Vagina (tissue), 2 donors: ENCODE measurements around the gene FABP7. TPM values are rescaled to one million over a fixed set of nuclear protein-coding genes. Genes with fewer than 3 reads are reported as not detected.

Experiments
- DNase-seq, 2 donors: peaks; one replicate each; pipeline ENCODE4 v3.0.0-alpha.2; 2017; ENCODE audit errors: extremely low spot score in 2 of 2
- H3K27ac ChIP-seq: fragments of 200-600 bp; sonication (generic); one replicate; pipeline ENCODE4 v1.5.1; 2019
- H3K27me3 ChIP-seq: fragments of 200-600 bp; sonication (generic); one replicate; pipeline ENCODE4 v1.5.1; 2019
- H3K36me3 ChIP-seq, 2 donors: fragments of 200-600 bp; sonication (generic); one replicate each; pipeline ENCODE4 v1.5.1; 2017 to 2019
- H3K4me1 ChIP-seq: fragments of 200-600 bp; sonication (generic); one replicate; pipeline ENCODE4 v1.5.1; 2019
- H3K4me3 ChIP-seq, 2 donors: fragments of 200-600 bp; sonication (generic); 1 replicate in 1 of 2; 2 replicates in 1 of 2; pipeline ENCODE4 v1.5.1; 2016 to 2019
- H3K9me3 ChIP-seq: fragments of 200-600 bp; sonication (generic); one replicate; pipeline ENCODE4 v1.5.1; 2019
- CTCF ChIP-seq, 3 experiments: fragments of 450-650 bp in 2 of 3; fragments of 200-600 bp in 1 of 3; sonication (generic) in 1 of 3; IDR thresholded peaks; one replicate each; pipeline ENCODE4 v1.5.1; 2017 to 2019; ENCODE audit warnings: antibody characterized with exemption in 3 of 3, mild to moderate bottlenecking in 2 of 3, moderate library complexity in 2 of 3
- POLR2A ChIP-seq, 2 donors: fragments of 450-650 bp; IDR thresholded peaks; one replicate each; pipeline ENCODE4 v1.6.1; 2017; ENCODE audit warnings: antibody characterized with exemption in 2 of 2, mild to moderate bottlenecking in 2 of 2, moderate library complexity in 2 of 2
- POLR2AphosphoS5 ChIP-seq, 2 donors: sonication (generic); formaldehyde crosslinking; IDR thresholded peaks; one replicate each; pipeline ENCODE4 v1.9.0; 2017; ENCODE audit warnings: antibody characterized with exemption in 2 of 2, mild to moderate bottlenecking in 2 of 2, low read depth in 1 of 2; ENCODE audit not compliant: insufficient read depth in 1 of 2
- intact Hi-C: fragments of 100-400 bp; cut with DNase I; formaldehyde crosslinking; loops from one replicate; pipeline ENCODE4 v1.15.1; 2023
- total RNA-seq: library from RNA; depleted of rRNA; stranded (reverse); fragments of >200 nt; gene quantifications from one replicate; pipeline ENCODE4 v1.2.3, GENCODE V29; 2016

Gene FABP7
- total RNA-seq, 1 donor from 2014 or later: not detected

DNA sequence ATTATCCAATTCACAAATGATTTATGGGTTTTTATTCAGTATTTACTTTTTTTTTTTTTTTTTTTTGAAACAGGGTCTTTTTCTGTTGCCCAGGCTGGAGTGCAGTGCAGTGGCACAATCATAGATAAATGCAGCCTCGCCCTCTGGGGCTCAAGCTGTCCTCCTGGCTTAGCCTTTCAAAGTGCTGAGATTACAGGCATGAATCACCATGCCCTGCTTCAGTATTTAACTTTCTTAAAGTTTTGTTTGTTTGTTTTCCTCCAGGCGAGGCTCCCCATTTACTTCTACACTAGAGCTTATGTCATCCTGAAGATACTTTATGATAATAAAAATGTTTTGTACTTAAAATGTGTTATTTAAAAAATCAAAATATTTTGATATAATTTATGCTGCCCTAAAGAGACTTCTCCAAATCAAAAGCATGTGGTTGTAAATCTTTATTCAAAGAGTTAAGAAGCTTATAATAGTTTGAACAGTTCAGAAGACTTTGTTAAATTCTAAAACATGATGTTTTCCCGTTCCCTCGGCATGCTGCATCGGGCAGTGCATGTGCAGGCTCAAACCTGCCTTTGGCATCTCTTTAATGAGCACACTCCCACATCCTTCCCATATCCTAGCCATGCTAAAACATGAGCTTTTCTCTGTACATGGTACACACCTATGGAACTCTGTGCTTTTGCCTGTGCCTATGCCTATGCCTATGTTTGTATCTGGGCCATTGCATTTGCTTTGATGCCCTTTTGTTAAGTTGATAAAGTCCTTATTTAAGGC, 20.6 kb downstream of the FABP7 start:
- Histone ChIP-seq H3K27ac (peak overlapping the region; percentile 65), H3K27me3 (no peaks in the 10 kb centered on the region), H3K4me3 (no peak overlapping the region), H3K36me3 (peaks cover 0 to 11% of the 10 kb centered on the region in 2 donors), H3K9me3 (no peaks in the 10 kb centered on the region), H3K4me1 (peaks cover 77% of the 10 kb centered on the region)
- no peak for DNase-seq
- TF ChIP-seq POLR2AphosphoS5 (IDR thresholded peaks at IDR 0.05; ENCODE audit: insufficient read depth in 1 of 2, low read depth in 1 of 2) (peak in 1 of 2 donors; percentile 25), POLR2A (IDR thresholded peaks at IDR 0.05) (no peak)
- intact Hi-C loops: no loop called here

- Histone ChIP-seq H3K27me3 (no peaks in the 10 kb centered on the region), H3K4me3 (no peak overlapping the region), H3K4me1 (peaks cover 70% of the 10 kb centered on the region), H3K9me3 (no peaks in the 10 kb centered on the region), H3K27ac (peak overlapping the region; percentile 65), H3K36me3 (peaks cover 0 to 19% of the 10 kb centered on the region in 2 donors)
- intact Hi-C loops: no loop called here
- TF ChIP-seq CTCF (IDR thresholded peaks at IDR 0.05) (no peak), POLR2A (IDR thresholded peaks at IDR 0.05) (no peak), POLR2AphosphoS5 (IDR thresholded peaks at IDR 0.05; ENCODE audit: insufficient read depth in 1 of 2, low read depth in 1 of 2) (no peak)
- DNase-seq: no peak
These were observed 21.4 kb downstream of the FABP7 start for GRCh38 chr6:122800906-122801305.

GRCh38 chr6:122801397-122801796, 21.9 kb downstream of the FABP7 start:
- no peak for DNase-seq
- H3K27ac ChIP-seq: peak overlapping the region; percentile 65
- H3K4me3 ChIP-seq: no peak overlapping the region
- H3K36me3 ChIP-seq: peaks cover 0 to 24% of the 10 kb centered on the region in 2 donors
- H3K27me3 ChIP-seq: no peaks in the 10 kb centered on the region
- TF ChIP-seq CTCF (IDR thresholded peaks at IDR 0.05) (no peak), POLR2A (IDR thresholded peaks at IDR 0.05) (no peak), POLR2AphosphoS5 (IDR thresholded peaks at IDR 0.05; ENCODE audit: insufficient read depth in 1 of 2, low read depth in 1 of 2) (no peak)
- peaks cover 68% of the 10 kb centered on the region for H3K4me1 ChIP-seq
- intact Hi-C loops: no loop called here
- H3K9me3 ChIP-seq: no peaks in the 10 kb centered on the region

DNA sequence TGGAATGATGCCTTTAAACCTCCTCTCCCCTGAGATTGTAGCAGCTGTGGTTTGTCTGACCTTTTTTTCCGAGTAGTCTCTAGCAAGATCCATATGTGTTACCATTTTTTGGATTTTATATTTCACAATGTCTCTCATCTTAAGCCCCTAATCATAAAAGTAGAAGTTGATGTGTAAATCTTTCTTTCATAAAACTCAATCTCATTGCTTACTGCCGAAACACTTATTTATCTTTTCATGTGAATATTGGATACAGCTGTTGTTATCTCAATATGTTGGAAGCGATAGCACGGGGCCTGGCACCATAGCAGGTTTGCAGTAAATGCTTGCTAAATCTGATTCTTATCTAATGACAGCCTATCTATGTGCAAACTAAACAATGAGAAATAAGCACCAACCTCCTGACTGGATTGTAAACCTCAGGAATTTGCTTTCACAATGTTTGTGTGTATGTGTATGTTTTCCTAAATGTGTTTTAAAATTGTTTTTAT, 23.7 kb downstream of the FABP7 start:
- no peak for DNase-seq
- peaks cover 54% of the 10 kb centered on the region for H3K4me1 ChIP-seq
- H3K27ac ChIP-seq: no peak overlapping the region
- H3K4me3 ChIP-seq: no peak overlapping the region
- TF ChIP-seq CTCF (IDR thresholded peaks at IDR 0.05): no peak
- no peak for TF ChIP-seq POLR2A (IDR thresholded peaks at IDR 0.05)
- no peak for TF ChIP-seq POLR2AphosphoS5 (IDR thresholded peaks at IDR 0.05; ENCODE audit: insufficient read depth in 1 of 2, low read depth in 1 of 2)
- H3K9me3 ChIP-seq: no peaks in the 10 kb centered on the region
- peaks cover 0 to 18% of the 10 kb centered on the region in 2 donors for H3K36me3 ChIP-seq
- intact Hi-C loops: no loop called here
- no peaks in the 10 kb centered on the region for H3K27me3 ChIP-seq

DNA sequence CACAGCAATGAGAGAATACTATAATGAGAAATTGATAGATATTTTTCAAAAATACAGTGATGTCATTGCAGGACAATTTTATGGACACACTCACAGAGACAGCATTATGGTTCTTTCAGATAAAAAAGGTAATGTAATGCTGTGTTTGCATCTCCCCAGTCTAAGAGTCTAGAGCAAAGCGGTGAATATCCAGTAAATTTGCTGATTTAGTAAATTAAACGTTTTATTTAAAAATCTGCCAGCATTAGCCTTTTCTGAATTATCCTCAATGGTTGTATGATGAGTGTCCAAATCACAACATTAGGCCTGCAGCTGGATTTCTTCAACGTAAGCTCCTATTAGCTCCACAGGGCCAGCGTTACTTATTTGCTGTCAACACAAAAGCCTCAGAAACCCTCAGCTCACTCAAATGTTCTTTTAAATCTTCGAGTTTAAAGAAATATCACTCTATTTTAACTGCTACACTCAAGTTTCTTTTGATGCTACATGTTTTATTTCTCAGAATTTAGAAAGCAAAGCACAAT, 25.5 kb downstream of the FABP7 start:
- Histone ChIP-seq H3K4me1 (peaks cover 38% of the 10 kb centered on the region), H3K9me3 (no peaks in the 10 kb centered on the region), H3K36me3 (peaks cover 0 to 33% of the 10 kb centered on the region in 2 donors), H3K4me3 (no peak overlapping the region), H3K27ac (peak overlapping the region; percentile 17), H3K27me3 (no peaks in the 10 kb centered on the region)
- TF ChIP-seq POLR2AphosphoS5 (IDR thresholded peaks at IDR 0.05; ENCODE audit: insufficient read depth in 1 of 2, low read depth in 1 of 2): no peak
- no peak for TF ChIP-seq CTCF (IDR thresholded peaks at IDR 0.05)
- TF ChIP-seq POLR2A (IDR thresholded peaks at IDR 0.05): no peak
- intact Hi-C loops: no loop called here
- DNase-seq: no peak
